Measurements from ENCODE around the gene ASTN2.
"Not testable (repeated sequence)": the region's sequence is repeated elsewhere in the genome, so short reads cannot be mapped to it uniquely, and the experiment has no call there.

The ASTN2 gene

DNA sequence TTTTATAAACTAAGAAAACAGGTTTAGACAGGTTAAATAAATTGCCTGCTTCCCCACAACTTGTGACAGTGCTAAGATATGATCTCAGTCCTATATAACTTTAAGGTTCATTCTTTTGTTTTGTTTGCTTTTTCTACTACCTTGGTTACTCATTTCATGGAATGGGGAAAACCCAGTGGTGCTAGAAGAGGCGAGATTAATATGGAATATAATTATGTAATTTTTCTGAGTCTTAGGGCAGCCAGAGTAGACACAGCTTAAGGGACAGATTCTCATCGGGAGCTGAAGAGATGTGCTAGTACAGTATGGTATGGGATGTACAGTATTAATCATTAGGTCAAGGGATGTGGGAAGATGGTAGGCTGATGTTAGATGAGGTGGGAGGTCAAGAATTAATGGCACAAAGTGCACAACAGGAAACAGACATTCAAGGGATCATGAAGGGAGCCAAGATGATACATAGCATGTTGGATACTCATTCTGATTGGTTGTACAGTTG, 721.6 kb downstream of the ASTN2 start:
- no peak for DNase-seq
- peaks cover 0 to 59% (median 10%) of the 10 kb centered on the region in 4 donors for H3K4me1 ChIP-seq
- no peaks in the 10 kb centered on the region for H3K27me3 ChIP-seq
- no peaks in the 10 kb centered on the region for H3K9me3 ChIP-seq
- H3K36me3 ChIP-seq, result peaks cover 8 to 10% (median 9%) of the 10 kb centered on the region in 3 donors
- H3K4me3 ChIP-seq, result no peak overlapping the region
- TF ChIP-seq, protein P1, sequence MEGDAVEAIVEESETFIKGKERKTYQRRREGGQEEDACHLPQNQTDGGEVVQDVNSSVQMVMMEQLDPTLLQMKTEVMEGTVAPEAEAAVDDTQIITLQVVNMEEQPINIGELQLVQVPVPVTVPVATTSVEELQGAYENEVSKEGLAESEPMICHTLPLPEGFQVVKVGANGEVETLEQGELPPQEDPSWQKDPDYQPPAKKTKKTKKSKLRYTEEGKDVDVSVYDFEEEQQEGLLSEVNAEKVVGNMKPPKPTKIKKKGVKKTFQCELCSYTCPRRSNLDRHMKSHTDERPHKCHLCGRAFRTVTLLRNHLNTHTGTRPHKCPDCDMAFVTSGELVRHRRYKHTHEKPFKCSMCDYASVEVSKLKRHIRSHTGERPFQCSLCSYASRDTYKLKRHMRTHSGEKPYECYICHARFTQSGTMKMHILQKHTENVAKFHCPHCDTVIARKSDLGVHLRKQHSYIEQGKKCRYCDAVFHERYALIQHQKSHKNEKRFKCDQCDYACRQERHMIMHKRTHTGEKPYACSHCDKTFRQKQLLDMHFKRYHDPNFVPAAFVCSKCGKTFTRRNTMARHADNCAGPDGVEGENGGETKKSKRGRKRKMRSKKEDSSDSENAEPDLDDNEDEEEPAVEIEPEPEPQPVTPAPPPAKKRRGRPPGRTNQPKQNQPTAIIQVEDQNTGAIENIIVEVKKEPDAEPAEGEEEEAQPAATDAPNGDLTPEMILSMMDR (IDR thresholded peaks at IDR 0.05), result no peak
- intact Hi-C loops (cut with DNase I; ENCODE audit: low total_unique reads), result no loop called here
- no peak overlapping the region for H3K27ac ChIP-seq

DNA sequence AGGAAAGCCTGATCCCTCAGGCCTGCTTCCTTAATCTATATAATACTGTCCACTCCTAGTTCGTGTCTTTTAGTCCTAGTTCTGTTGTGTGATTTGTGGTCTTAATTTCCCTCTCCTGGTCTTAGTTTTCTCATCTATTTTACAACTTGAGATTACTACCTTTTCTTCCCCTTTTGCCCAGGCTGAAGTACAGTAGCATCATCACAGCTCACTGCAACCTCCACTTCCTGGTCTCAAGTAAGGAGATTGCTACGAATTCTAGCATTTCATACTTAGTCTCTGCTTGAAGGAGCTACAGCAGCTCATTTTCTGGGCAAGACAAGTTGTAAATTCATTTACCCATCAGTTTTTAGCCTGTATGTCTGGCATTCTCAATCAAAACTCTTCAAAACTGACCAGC, 722.2 kb downstream of the ASTN2 start:
- TF ChIP-seq, protein P1 (IDR thresholded peaks at IDR 0.05), result no peak
- peaks cover 0 to 65% (median 13%) of the 10 kb centered on the region in 4 donors for H3K4me1 ChIP-seq

DNA sequence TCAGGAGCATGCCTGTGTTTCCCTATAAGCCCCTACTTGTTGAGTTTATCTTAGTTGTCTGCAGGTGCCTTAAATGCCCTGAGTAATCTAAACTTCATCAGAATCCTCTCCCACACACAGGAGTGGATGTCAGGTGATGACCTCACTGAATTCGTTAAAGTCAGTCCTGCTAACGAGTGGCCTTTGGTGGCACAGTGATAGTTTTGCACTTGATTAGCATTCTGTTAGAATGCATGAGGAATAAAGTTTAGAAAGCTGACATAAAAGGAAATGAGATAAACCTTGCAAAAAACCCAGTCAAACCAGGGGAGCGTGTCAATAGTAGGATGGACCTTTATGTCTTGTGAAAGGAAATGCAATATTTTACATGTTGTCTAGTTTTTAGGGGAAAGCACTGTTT, 723.2 kb downstream of the ASTN2 start:
- intact Hi-C loops (cut with DNase I; ENCODE audit: low total_unique reads), result no loop called here
- H3K4me3 ChIP-seq, result no peak overlapping the region
- H3K27ac ChIP-seq, result no peak overlapping the region
- H3K27me3 ChIP-seq, result no peaks in the 10 kb centered on the region
- H3K9me3 ChIP-seq, result no peaks in the 10 kb centered on the region
- TF ChIP-seq, protein P1 (IDR thresholded peaks at IDR 0.05), result no peak
- H3K36me3 ChIP-seq, result no peaks in the 10 kb centered on the region
- no peak for DNase-seq
- peaks cover 0 to 67% (median 15%) of the 10 kb centered on the region in 4 donors for H3K4me1 ChIP-seq

More for the DNA sequence above, 722.2 kb downstream of the ASTN2 start:
- Histone ChIP-seq H3K27ac (no peak overlapping the region), H3K9me3 (no peaks in the 10 kb centered on the region), H3K4me3 (no peak overlapping the region), H3K27me3 (no peaks in the 10 kb centered on the region), H3K36me3 (peaks cover 2 to 4% (median 3%) of the 10 kb centered on the region in 3 donors)
- no peak for DNase-seq
- intact Hi-C loops (cut with DNase I; ENCODE audit: low total_unique reads), result no loop called here

DNA sequence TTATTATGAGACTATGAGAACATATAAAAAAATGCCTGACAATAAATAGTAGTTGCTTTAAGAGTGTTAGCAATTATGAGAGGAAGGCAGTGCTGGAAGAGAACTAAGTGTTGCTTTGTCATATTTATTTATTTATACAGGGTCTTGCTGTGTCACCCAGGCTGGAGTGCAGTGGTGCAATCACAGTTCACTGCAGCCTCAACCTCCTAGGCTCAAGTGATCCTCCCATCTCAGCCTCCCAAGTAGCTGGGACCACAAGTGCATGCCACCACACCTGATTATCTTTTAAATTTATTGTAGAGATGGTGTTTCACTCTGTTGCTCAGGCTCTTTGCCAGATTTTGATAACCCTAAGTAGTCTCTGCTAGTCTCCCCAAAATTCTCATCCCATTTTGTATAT, 724.1 kb downstream of the ASTN2 start:
- H3K27ac ChIP-seq; H3K36me3 ChIP-seq; DNase-seq; H3K4me3 ChIP-seq; H3K27me3 ChIP-seq; H3K9me3 ChIP-seq; intact Hi-C loops (cut with DNase I; ENCODE audit: low total_unique reads): not testable (repeated sequence)
- peaks cover 0 to 71% (median 17%) of the 10 kb centered on the region in 4 donors for H3K4me1 ChIP-seq

DNA sequence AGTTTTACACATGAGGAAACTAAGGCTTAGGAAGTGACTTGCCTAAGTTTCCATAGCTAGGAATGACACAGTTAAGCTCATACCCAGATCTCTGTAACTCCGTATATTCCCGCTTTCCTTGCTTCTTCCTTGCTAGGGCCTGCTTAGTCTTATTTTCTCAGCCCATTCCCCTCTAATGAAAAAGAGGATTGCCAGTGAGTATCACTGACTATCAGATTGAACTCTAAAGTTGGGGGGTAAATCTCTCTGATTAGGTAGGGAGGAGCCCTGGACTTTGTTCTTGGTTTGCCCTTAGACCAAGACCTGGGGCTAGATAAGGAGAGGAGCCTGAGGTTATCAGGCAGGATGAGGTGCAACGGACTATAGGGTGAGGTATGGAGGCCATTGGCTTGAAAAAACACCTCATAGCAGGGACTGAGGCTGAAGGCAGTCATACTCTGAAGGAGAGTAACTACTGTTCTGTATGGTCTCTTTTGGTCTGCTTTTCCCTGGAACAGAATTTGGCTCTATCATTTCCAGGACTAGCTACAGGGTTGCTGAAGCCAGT, 725.3 kb downstream of the ASTN2 start:
- Histone ChIP-seq H3K4me3 (no peak overlapping the region), H3K27ac (no peak overlapping the region), H3K36me3 (no peaks in the 10 kb centered on the region), H3K9me3 (no peaks in the 10 kb centered on the region), H3K4me1 (peaks cover 0 to 62% (median 17%) of the 10 kb centered on the region in 4 donors), H3K27me3 (no peaks in the 10 kb centered on the region)
- intact Hi-C loops (cut with DNase I; ENCODE audit: low total_unique reads), result no loop called here
- no peak for DNase-seq
- TF ChIP-seq, protein P1 (IDR thresholded peaks at IDR 0.05), result no peak

DNA sequence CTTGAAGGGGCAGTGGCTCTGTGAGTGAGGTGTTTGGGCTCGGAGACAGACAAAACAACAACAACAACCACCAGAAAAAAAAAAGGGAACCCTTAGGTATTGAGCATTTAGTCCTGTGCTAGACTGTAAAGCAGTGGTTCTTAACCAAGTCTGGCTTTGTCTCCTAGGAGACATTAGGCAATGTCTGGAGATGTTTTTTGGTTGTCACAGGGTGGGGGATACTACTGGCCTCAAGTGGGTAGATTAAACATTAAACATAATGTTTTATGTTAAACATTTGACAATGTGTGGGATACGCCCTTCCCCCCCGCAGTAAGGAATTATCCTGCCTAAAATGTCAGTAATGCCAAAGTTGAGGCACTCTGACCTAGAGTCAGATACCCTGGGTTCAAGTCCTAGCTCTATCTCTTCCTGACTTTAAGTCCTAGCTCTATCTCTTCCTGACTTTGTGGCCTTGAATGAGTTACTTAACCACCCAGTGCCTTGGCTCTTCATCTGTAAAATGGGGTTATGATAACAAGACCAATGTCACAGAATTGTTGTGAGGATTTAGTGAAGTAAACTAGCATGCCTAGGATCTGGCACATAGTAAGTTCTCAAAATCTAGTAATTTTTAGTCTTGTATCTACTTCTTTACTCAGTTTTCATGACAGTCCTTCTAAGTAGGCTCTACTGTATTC, 725.9 kb downstream of the ASTN2 start:
- intact Hi-C loops (cut with DNase I; ENCODE audit: low total_unique reads), result no loop called here

More for the DNA sequence above, 725.9 kb downstream of the ASTN2 start:
- peaks cover 0 to 57% (median 17%) of the 10 kb centered on the region in 4 donors for H3K4me1 ChIP-seq
- no peaks in the 10 kb centered on the region for H3K9me3 ChIP-seq
- H3K27me3 ChIP-seq, result no peaks in the 10 kb centered on the region
- TF ChIP-seq, protein P1 (IDR thresholded peaks at IDR 0.05), result no peak
- H3K36me3 ChIP-seq, result no peaks in the 10 kb centered on the region
- H3K27ac ChIP-seq, result no peak overlapping the region
- H3K4me3 ChIP-seq, result no peak overlapping the region
- DNase-seq, result no peak
